ENCODE measurements around the gene THY1.

THY1 gene

DNA sequence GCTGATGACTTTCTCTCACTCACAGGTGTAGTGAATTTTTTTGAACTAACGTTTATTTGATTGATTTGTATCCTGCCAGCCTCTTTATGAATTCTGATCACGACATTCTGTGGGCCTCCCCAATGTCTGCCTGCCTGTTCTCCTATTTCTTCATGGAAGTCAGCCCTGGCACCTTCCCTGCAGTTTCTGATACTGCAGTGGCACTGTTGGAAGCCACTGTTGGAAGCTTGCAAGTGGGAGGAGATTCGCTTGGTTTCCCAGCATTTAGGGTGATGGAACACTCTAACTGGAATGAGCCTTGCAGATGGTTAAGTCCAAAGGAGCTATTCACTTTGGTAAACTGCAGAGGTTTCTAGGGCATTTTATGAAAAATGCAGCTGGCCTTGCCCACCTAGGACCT is 1.3 kb upstream of the THY1 start:
- no peak for TF ChIP-seq CTCF (IDR thresholded peaks at IDR 0.05; ENCODE audit: low read depth, low read length, poor library complexity, severe bottlenecking)
- TF ChIP-seq EZH2phosphoT487 (IDR thresholded peaks at IDR 0.05; ENCODE audit: borderline replicate concordance, low read length), result no peak
- H3K4me3 ChIP-seq (ENCODE audit: low read length), result no peak overlapping the region
- no peaks in the 10 kb centered on the region for H3K9me3 ChIP-seq (ENCODE audit: control insufficient read depth, insufficient read depth, low read length)
- no peaks in the 10 kb centered on the region for H3K9me2 ChIP-seq (replicated peaks; ENCODE audit: control insufficient read depth, low read length)
- peaks cover 19% of the 10 kb centered on the region for H3K27me3 ChIP-seq (ENCODE audit: control insufficient read depth, low read length)
- H3F3A ChIP-seq (ENCODE audit: control insufficient read depth, insufficient read depth), result no peaks in the 10 kb centered on the region
- H3K4me1 ChIP-seq (ENCODE audit: control insufficient read depth, low read length), result peaks cover 34% of the 10 kb centered on the region
- H3K27ac ChIP-seq (ENCODE audit: low read depth, low read length), result no peak overlapping the region
- no peaks in the 10 kb centered on the region for H3K36me3 ChIP-seq (ENCODE audit: control insufficient read depth, low read length)
- no peaks in the 10 kb centered on the region for H4K20me1 ChIP-seq (ENCODE audit: control insufficient read depth, insufficient read depth, low read depth, low read length)
- no peak overlapping the region for H3K4me2 ChIP-seq (ENCODE audit: low read length)
- H3K79me2 ChIP-seq (ENCODE audit: control insufficient read depth, low read length), result no peaks in the 10 kb centered on the region

- no peak overlapping the region for H3K4me2 ChIP-seq (ENCODE audit: low read length)
- no peak overlapping the region for H3K27ac ChIP-seq (ENCODE audit: low read depth, low read length)
- H3K27me3 ChIP-seq (ENCODE audit: control insufficient read depth, low read length), result peaks cover 19% of the 10 kb centered on the region
- peaks cover 34% of the 10 kb centered on the region for H3K4me1 ChIP-seq (ENCODE audit: control insufficient read depth, low read length)
- H3K36me3 ChIP-seq (ENCODE audit: control insufficient read depth, low read length), result no peaks in the 10 kb centered on the region
- no peaks in the 10 kb centered on the region for H3K9me3 ChIP-seq (ENCODE audit: control insufficient read depth, insufficient read depth, low read length)
- no peak overlapping the region for H3K4me3 ChIP-seq (ENCODE audit: low read length)
- no peaks in the 10 kb centered on the region for H3K79me2 ChIP-seq (ENCODE audit: control insufficient read depth, low read length)
- no peaks in the 10 kb centered on the region for H3K9me2 ChIP-seq (replicated peaks; ENCODE audit: control insufficient read depth, low read length)
- no peak for TF ChIP-seq CTCF (IDR thresholded peaks at IDR 0.05; ENCODE audit: low read depth, low read length, poor library complexity, severe bottlenecking)
- TF ChIP-seq EZH2phosphoT487 (IDR thresholded peaks at IDR 0.05; ENCODE audit: borderline replicate concordance, low read length), result no peak
- H4K20me1 ChIP-seq (ENCODE audit: control insufficient read depth, insufficient read depth, low read depth, low read length), result no peaks in the 10 kb centered on the region
- no peaks in the 10 kb centered on the region for H3F3A ChIP-seq (ENCODE audit: control insufficient read depth, insufficient read depth)
Measured at GRCh38 chr11:119423509-119424254, 710 bp upstream of the THY1 start.

DNA sequence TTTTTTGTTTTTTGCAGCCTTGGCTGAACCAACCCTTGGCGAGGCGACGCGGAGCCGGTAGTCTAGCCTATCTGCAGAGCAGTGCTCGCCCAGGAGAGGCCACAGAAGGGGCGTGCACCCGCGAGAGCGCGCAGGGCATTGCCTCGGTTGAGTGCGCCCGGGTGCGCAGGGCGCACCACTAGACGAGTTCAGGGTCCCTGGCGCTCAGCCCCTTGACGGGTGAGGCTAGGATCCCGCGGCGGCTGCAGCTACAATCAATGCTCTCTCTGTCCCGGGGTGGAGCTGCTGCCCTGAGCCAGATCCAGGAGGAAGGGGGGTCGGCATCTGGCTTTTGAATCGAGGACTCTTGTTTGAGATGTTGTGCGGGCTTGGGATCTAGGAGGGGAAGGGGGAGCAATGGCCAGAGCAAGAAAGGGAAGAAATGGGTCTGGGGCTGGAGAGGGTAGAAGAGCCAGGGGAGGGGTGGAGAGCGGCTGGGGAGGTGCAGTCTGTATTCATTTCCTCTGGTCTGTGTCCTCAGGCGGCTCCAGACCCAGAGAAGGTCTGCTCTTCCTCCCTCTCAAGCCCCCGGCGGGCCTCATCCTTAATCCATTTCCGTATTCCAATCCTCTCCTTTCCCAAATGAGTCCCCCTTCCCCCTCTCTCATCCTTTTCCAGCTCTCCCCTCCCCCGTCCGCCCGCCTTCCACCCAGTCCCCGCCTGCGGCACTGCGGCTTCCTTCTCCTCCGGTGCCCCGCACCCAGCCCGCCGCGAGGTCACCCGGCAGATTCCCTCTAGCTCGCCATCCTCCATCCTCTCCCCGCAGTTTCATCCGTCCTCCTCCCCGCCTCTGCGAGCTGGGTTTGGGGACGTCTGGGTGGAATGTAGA is 797 bp downstream of the THY1 start:
- Histone ChIP-seq H4K20me1 (ENCODE audit: control insufficient read depth, insufficient read depth, low read depth, low read length) (no peaks in the 10 kb centered on the region), H3K9me2 (replicated peaks; ENCODE audit: control insufficient read depth, low read length) (no peaks in the 10 kb centered on the region), H3K4me3 (ENCODE audit: low read length) (no peak overlapping the region), H3K4me2 (ENCODE audit: low read length) (peak overlapping the region; percentile 25; the same call in 1 of the 2 replicates), H3K27ac (ENCODE audit: low read depth, low read length) (no peak overlapping the region), H3K79me2 (ENCODE audit: control insufficient read depth, low read length) (no peaks in the 10 kb centered on the region), H3K9me3 (ENCODE audit: control insufficient read depth, insufficient read depth, low read length) (no peaks in the 10 kb centered on the region), H3F3A (ENCODE audit: control insufficient read depth, insufficient read depth) (no peaks in the 10 kb centered on the region), H3K4me1 (ENCODE audit: control insufficient read depth, low read length) (peaks cover 34% of the 10 kb centered on the region), H3K36me3 (ENCODE audit: control insufficient read depth, low read length) (no peaks in the 10 kb centered on the region), H3K27me3 (ENCODE audit: control insufficient read depth, low read length) (peaks cover 19% of the 10 kb centered on the region)
- no peak for TF ChIP-seq CTCF (IDR thresholded peaks at IDR 0.05; ENCODE audit: low read depth, low read length, poor library complexity, severe bottlenecking)
- no peak for TF ChIP-seq EZH2phosphoT487 (IDR thresholded peaks at IDR 0.05; ENCODE audit: borderline replicate concordance, low read length)

All from DOHH2 (cell line).